OCI-LY7 (cell line): ENCODE results near the gene CPT1A.

ENCODE experiments used
- CTCF ChIP-seq: fragments of 200-600 bp; sonication (generic); conservative IDR thresholded peaks from 2 replicates; pipeline ENCODE4 v1.5.1; 2014; ENCODE audit warnings: mild to moderate bottlenecking, antibody characterized with exemption, low read length, moderate library complexity, mixed read lengths
- EZH2phosphoT487 ChIP-seq: fragments of 200-600 bp; sonication (generic); IDR thresholded peaks from 2 replicates; pipeline ENCODE4 v1.6.1; 2018; ENCODE audit warnings: low read depth, borderline replicate concordance, mild to moderate bottlenecking, mixed run types, antibody characterized with exemption, low read length, moderate library complexity, mixed read lengths

DNA sequence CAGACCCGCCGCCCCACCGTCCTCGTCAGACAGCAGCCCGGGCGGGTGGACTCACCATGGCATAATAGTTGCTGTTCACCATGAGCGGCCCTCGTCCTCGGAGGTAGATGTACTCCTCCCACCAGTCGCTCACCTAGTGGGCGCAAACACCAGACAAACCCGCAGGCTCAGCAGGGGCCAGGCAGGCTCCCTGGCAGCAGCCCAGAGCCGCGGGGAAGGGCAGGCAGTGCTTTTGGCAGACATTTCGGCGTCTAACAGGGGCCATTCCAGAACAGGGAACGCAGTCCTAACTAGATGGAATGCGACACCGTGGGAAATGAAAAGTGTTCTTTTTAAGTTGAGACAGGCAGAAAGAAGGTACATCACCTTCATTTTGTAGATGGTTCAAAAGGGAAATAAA is 44.9 kb downstream of the CPT1A start:
- TF ChIP-seq CTCF (no peak), EZH2phosphoT487 (no peak)
